Esophagus muscularis mucosa (tissue), 4 donors: Measurements from ENCODE around the gene RASSF1.

Experiments
- CTCF ChIP-seq, 3 experiments: fragments of 200-600 bp in 2 of 3; fragments of 450-650 bp in 1 of 3; sonication (generic) in 2 of 3; IDR thresholded peaks; one replicate each; pipeline ENCODE4 v1.5.1; 2017 to 2019; ENCODE audit warnings: antibody characterized with exemption in 3 of 3, mild to moderate bottlenecking in 2 of 3, moderate library complexity in 1 of 3
- EP300 ChIP-seq: sonication (generic); formaldehyde crosslinking; IDR thresholded peaks from one replicate; pipeline ENCODE4 v1.6.1; 2017; ENCODE audit warnings: antibody characterized with exemption
- POLR2A ChIP-seq: fragments of 450-650 bp; IDR thresholded peaks from one replicate; pipeline ENCODE4 v1.6.1; 2017; ENCODE audit warnings: antibody characterized with exemption, moderate library complexity, mild to moderate bottlenecking, low read depth

- TF ChIP-seq CTCF (IDR thresholded peaks at IDR 0.05): no peak
- TF ChIP-seq EP300: no peak
- no peak for TF ChIP-seq POLR2A
These were observed 22.0 kb downstream of the RASSF1 start for GRCh38 chr3:50318615-50319014.
